ENCODE results near the gene MGAT4B. TPM values are rescaled to one million over a fixed set of nuclear protein-coding genes. Genes with fewer than 3 reads are reported as not detected.
"Not testable (repeated sequence)": the region's sequence is repeated elsewhere in the genome, so short reads cannot be mapped to it uniquely, and the experiment has no call there.

MGAT4B gene
- total RNA-seq: 192 TPM

- ATAC-seq: peak; percentile 63
Observed at GRCh38 chr5:179806250-179807048, at the start of gene MGAT4B. Gene MGAT4B (minus strand): TSS chr5:179806866. CDS start chr5:179806583, 283 bp downstream.

GRCh38 chr5:179854356-179854755 is 47.7 kb upstream of the MGAT4B start:
- DNase-seq (ENCODE audit: low spot score): no peak

More at GRCh38 chr5:179806250-179807048, at the start of gene MGAT4B:
- DNase-seq (ENCODE audit: low spot score): peak; percentile 83

GRCh38 chr5:179852993-179853547 is 46.4 kb upstream of the MGAT4B start:
- DNase-seq (ENCODE audit: low spot score) (no peak), ATAC-seq (peak; percentile 12)

More at GRCh38 chr5:179854356-179854755, 47.7 kb upstream of the MGAT4B start:
- no peak for ATAC-seq

- DNase-seq (ENCODE audit: low spot score) (no peak), ATAC-seq (no peak)
Observed at GRCh38 chr5:179841621-179842020, 35.0 kb upstream of the MGAT4B start.

DNA sequence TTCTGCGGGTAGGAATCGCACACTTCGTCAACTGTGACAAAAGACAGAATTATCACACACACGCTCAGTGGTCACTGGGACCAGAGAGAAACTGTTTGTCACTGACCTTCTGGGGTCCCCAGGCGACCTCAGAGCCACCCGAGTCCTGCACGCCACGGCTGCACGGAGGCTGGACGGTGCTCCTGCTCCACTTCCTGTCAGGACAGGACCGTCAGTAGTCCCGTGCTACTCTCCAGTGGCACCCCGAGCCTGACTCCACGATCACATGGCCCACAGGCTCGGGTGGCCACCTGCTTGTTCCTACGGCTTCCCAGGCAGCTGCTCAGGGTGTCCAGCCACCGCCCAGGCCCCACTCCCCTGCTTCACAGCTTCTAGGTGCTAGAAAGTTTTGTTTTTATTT is 34.1 kb upstream of the MGAT4B start:
- ATAC-seq (no peak), DNase-seq (ENCODE audit: low spot score) (no peak)

DNA sequence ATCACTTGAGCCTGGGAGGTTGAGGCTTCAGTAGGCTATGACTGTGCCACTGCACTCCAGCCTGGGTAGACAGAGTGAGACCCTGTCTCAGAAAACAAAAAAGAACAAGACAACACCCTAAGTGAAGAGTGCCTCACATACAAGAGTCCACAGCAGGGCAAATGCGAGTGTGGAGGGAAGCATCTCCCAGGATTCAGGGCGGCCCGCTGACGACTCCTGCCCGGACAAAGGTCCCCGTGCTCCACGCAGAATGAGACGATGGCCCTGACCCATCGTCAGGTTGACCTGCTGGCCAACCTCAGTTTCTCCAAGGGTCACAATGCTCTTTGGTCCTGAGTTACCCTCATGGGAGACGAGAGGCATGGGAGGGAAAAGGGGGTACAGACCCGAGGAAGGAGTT is 33.7 kb upstream of the MGAT4B start:
- no peak for ATAC-seq
- no peak for DNase-seq (ENCODE audit: low spot score)

GRCh38 chr5:179839328-179840256 is 32.9 kb upstream of the MGAT4B start:
- peak; percentile 83 for ATAC-seq
- DNase-seq (ENCODE audit: low spot score): peak; percentile 91

GRCh38 chr5:179837076-179838011 is 30.7 kb upstream of the MGAT4B start:
- no peak for ATAC-seq

GRCh38 chr5:179836225-179837019 is 29.8 kb upstream of the MGAT4B start:
- DNase-seq (ENCODE audit: low spot score) (no peak), ATAC-seq (peak; percentile 7)

More at GRCh38 chr5:179837076-179838011, 30.7 kb upstream of the MGAT4B start:
- DNase-seq (ENCODE audit: low spot score): no peak

DNA sequence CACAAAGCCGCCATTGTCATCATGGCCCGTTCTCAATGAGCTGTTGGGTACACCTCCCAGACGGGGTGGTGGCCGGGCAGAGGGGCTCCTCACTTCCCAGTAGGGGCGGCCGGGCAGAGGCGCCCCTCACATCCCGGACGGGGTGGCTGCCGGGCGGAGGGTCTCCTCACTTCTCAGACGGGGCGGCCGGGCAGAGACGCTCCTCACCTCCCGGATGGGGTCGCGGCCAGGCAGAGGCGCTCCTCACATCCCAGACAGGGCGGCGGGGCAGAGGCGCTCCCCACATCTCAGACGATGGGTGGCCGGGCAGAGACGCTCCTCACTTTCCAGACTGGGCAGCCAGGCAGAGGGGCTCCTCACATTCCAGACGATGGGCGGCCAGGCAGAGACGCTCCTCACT is 28.2 kb upstream of the MGAT4B start:
- DNase-seq (ENCODE audit: low spot score): not testable (repeated sequence)

DNA sequence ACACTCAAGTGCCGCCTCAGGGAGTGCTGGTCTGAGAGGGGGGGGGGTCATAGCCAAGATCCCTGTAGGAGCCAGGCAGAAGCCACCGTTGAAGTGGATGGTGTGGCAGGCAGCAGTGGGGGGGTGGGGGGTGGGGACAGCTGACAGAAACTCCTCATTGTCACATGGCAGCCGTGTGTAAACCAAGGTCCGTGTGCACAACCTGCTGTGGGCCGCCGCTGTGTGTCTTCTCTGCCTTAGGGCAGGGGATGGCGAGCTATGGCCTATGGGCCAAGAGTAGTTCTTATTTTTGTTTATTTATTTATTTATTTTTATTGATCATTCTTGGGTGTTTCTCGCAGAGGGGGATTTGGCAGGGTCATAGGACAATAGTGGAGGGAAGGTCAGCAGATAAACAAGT is 27.5 kb upstream of the MGAT4B start:
- DNase-seq (ENCODE audit: low spot score) (no peak), ATAC-seq (peak; percentile 2)

More for the DNA sequence above, 28.2 kb upstream of the MGAT4B start:
- ATAC-seq: not testable (repeated sequence)

- no peak for DNase-seq (ENCODE audit: low spot score)
- no peak for ATAC-seq
Observed at GRCh38 chr5:179833709-179834070, 27.0 kb upstream of the MGAT4B start.

GRCh38 chr5:179833056-179833708 is 26.5 kb upstream of the MGAT4B start:
- ATAC-seq (peak; percentile 2), DNase-seq (ENCODE audit: low spot score) (no peak)

GRCh38 chr5:179832039-179832745 is 25.5 kb upstream of the MGAT4B start:
- peak; percentile 61 for ATAC-seq
- DNase-seq (ENCODE audit: low spot score): no peak

GRCh38 chr5:179830818-179831468 is 24.3 kb upstream of the MGAT4B start:
- ATAC-seq: no peak
- no peak for DNase-seq (ENCODE audit: low spot score)

- DNase-seq (ENCODE audit: low spot score) (no peak), ATAC-seq (peak; percentile 12)
Observed at GRCh38 chr5:179829732-179830435, 23.2 kb upstream of the MGAT4B start.
